Mammary epithelial cell (primary cell): Measurements from ENCODE around the gene ATP1A2.

Experiments used
- CTCF ChIP-seq, 2 donors: IDR thresholded peaks in 1 of 2; conservative IDR thresholded peaks in 1 of 2; 2 replicates each; pipeline ENCODE4 v1.5.1; 2011 to 2012; ENCODE audit warnings: inconsistent platforms in 2 of 2, low read length in 2 of 2, mild to moderate bottlenecking in 2 of 2, control low read depth in 1 of 2, low read depth in 1 of 2; ENCODE audit not compliant: insufficient read depth in 1 of 2; ENCODE audit errors: extremely low read depth in 1 of 2
- EZH2 ChIP-seq: IDR thresholded peaks from 2 replicates; pipeline ENCODE4 v1.6.1; 2012; ENCODE audit warnings: low read length, inconsistent platforms, borderline replicate concordance

DNA sequence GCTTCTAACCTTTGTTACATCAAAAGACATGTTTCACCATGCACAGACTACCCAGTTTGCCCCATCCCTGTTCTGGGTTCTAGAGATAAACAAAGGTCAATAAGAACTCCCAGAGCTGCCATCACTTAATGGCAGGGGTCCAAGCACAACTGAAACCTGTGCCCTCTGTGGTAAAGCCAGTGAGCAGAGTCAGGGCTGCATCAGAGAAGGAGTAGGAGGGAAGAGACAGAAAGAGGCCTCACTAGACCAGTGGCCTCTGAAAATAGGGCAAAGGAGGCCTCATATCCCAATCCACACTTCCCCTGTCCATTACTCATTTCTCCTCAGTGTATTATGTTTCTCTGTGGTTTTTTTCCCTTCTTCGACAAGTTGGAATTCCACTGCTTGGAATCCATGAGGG is 10.2 kb downstream of the ATP1A2 start:
- TF ChIP-seq CTCF (conservative IDR thresholded peaks at IDR 0.05 in 1 of 2, IDR thresholded peaks at IDR 0.05 in 1 of 2; ENCODE audit: extremely low read depth in 1 of 2, insufficient read depth in 1 of 2, low read depth in 1 of 2, low read length in 2 of 2) (no peak), EZH2 (no peak)
